Fibroblast of skin of right quadriceps (primary cell): ENCODE results near the gene SMIM10.
"Not testable (repeated sequence)": the region's sequence is repeated elsewhere in the genome, so short reads cannot be mapped to it uniquely, and the experiment has no call there.

Experiments
- DNase-seq: peaks from one replicate; pipeline ENCODE4 v3.0.0-alpha.2; 2013

Gene SMIM10

GRCh38 chrX:135015523-135016245 lies 24.9 kb downstream of the SMIM10 start:
- no peak for DNase-seq

DNA sequence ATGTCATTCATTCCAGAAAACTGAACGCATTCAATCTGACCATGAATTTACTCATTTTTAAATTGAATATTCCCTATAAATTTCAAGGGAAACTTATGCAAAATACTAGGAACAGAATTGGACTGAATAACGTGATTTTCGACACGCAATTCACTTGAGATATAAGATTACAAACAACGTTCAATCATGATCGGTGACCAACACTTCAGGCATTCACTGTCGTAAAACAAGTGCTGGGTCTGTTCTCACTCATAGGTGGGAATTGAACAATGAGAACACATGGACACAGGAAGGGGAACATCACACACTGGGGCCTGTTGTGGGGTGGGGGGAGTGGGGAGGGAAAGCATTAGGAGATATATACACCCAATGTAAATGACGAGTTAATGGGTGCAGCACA lies 29.1 kb downstream of the SMIM10 start:
- DNase-seq, result not testable (repeated sequence)

DNA sequence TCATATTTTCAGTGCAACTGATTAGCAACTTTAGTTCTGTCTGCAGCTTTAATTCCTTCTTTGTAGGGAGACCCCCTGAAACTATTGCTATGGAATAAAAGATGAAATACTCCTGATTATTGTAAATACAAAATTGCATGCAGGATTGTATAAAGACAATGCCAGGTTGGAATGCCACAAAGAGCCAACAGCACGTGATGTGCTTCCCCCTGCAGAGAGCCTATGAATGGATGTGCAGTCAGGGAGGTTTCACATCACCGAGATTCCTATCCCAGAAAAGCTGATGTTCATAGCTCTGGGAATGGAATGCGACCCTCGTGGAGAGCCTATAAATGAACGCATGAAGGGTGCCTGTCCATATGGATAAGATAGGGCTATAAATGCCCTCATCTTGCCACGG lies 33.0 kb downstream of the SMIM10 start:
- not testable (repeated sequence) for DNase-seq

GRCh38 chrX:135024526-135024925 lies 33.7 kb downstream of the SMIM10 start:
- no peak for DNase-seq

- not testable (repeated sequence) for DNase-seq
These were observed 39.6 kb downstream of the SMIM10 start for GRCh38 chrX:135030207-135030963.

GRCh38 chrX:135041149-135042123 lies 50.6 kb downstream of the SMIM10 start:
- not testable (repeated sequence) for DNase-seq
